PC-9 (cell line): ENCODE measurements around the gene WFIKKN1. TPM values are rescaled to one million over a fixed set of nuclear protein-coding genes. Genes with fewer than 3 reads are reported as not detected.

Experiments
- BruUV-seq: library from RNA; stranded (reverse); fragments of 400-500 nt; replicated peaks from 2 replicates; lab custom pipeline; 2021; lab: Mats Ljungman, UMichigan
- CTCF ChIA-PET: fragments of 300-600 bp; sonication (Branson Sonifier 250); formaldehyde crosslinking; loops from one replicate; lab custom pipeline; 2022; ENCODE audit warnings: antibody characterized with exemption; lab: Charles Lee
- POLR2A ChIA-PET: fragments of 300-600 bp; sonication (Branson Sonifier 250); formaldehyde crosslinking; loops from one replicate; lab custom pipeline; 2022; ENCODE audit warnings: antibody characterized with exemption; ENCODE audit not compliant: unreplicated experiment; lab: Charles Lee
- DNase-seq, 2 experiments: peaks; one replicate each; pipeline versions ENCODE4 v3.0.0 to v3.0.0-alpha.2; 2015 to 2022; ENCODE audit warnings: mixed read lengths in 1 of 2
- H2AFZ ChIP-seq: fragments of 200-600 bp; sonication (generic); 2 replicates; pipeline ENCODE4 v1.8.1; 2017; ENCODE audit warnings: antibody characterized with exemption
- H3F3A ChIP-seq: fragments of 200-600 bp; sonication (generic); 2 replicates; pipeline ENCODE4 v1.8.1; 2017; ENCODE audit warnings: antibody characterized with exemption, mild to moderate bottlenecking, low read depth; ENCODE audit not compliant: insufficient read depth
- H3K27ac ChIP-seq: fragments of 200-600 bp; sonication (generic); 2 replicates; pipeline ENCODE4 v1.6.1; 2016; ENCODE audit warnings: mixed run types
- H3K27me3 ChIP-seq: fragments of 200-600 bp; sonication (generic); 2 replicates; pipeline ENCODE4 v1.6.1; 2016; ENCODE audit warnings: low read depth, mixed run types; ENCODE audit not compliant: insufficient read depth
- H3K36me3 ChIP-seq: fragments of 200-600 bp; sonication (generic); 2 replicates; pipeline ENCODE4 v1.6.1; 2016; ENCODE audit warnings: low read depth, mixed run types
- H3K4me1 ChIP-seq: fragments of 200-600 bp; sonication (generic); replicated peaks from 2 replicates; pipeline ENCODE4 v1.6.1; 2016; ENCODE audit warnings: mixed run types; ENCODE audit not compliant: insufficient read depth
- H3K4me2 ChIP-seq: fragments of 200-600 bp; sonication (generic); 2 replicates; pipeline ENCODE4 v1.6.1; 2017; ENCODE audit warnings: mixed run types
- H3K4me3 ChIP-seq: fragments of 200-600 bp; sonication (generic); 2 replicates; pipeline ENCODE4 v1.6.1; 2016; ENCODE audit warnings: mixed run types
- H3K79me2 ChIP-seq: fragments of 200-600 bp; sonication (generic); 2 replicates; pipeline ENCODE4 v1.6.1; 2017; ENCODE audit warnings: low read depth, mixed run types
- H3K9me2 ChIP-seq: fragments of 200-600 bp; sonication (generic); 2 replicates; pipeline ENCODE4 v1.8.1; 2017; ENCODE audit warnings: mild to moderate bottlenecking; ENCODE audit not compliant: insufficient read depth
- H3K9me3 ChIP-seq: fragments of 200-600 bp; sonication (generic); 2 replicates; pipeline ENCODE4 v1.8.1; 2016; ENCODE audit warnings: low read depth; ENCODE audit not compliant: insufficient read depth
- H4K20me1 ChIP-seq: fragments of 200-600 bp; sonication (generic); 2 replicates; pipeline ENCODE4 v1.8.1; 2017; ENCODE audit not compliant: insufficient read depth
- CTCF ChIP-seq: fragments of 200-600 bp; sonication (generic); conservative IDR thresholded peaks from 2 replicates; pipeline ENCODE4 v1.6.1; 2017; ENCODE audit warnings: mixed run types, antibody characterized with exemption, mild to moderate bottlenecking, moderate library complexity
- EZH2 ChIP-seq: fragments of 200-600 bp; sonication (generic); IDR thresholded peaks from 2 replicates; pipeline ENCODE4 v1.8.0; 2017; ENCODE audit warnings: antibody characterized with exemption, low read depth
- intact Hi-C: fragments of 100-400 bp; cut with micrococcal nuclease; formaldehyde crosslinking; loops from one replicate; pipeline ENCODE4 v1.10.0; 2022; ENCODE audit not compliant: unreplicated experiment
- total RNA-seq: library from RNA; stranded (reverse); gene quantifications from 2 replicates; pipeline ENCODE4 v1.2.3, GENCODE V29; 2021

Gene WFIKKN1
- total RNA-seq, 1 experiment from 2014 or later = 6.9 TPM

GRCh38 chr16:628321-629061 lies 2.3 kb upstream of the WFIKKN1 start:
- TF ChIP-seq CTCF (no peak), EZH2 (no peak)
- Histone ChIP-seq H3K36me3 (no peaks in the 10 kb centered on the region), H3K4me1 (peaks cover 24% of the 10 kb centered on the region), H3K27me3 (no peaks in the 10 kb centered on the region), H3K9me3 (no peaks in the 10 kb centered on the region), H3K4me3 (no peak overlapping the region), H3K9me2 (no peaks in the 10 kb centered on the region), H3K4me2 (no peak overlapping the region), H2AFZ (no peak overlapping the region), H3K79me2 (no peaks in the 10 kb centered on the region), H3F3A (peaks cover 38% of the 10 kb centered on the region; the same call in 1 of the 2 replicates), H3K27ac (no peak overlapping the region), H4K20me1 (0 out of 2 replicates have a peak, but pooled peaks cover 12% of the 10 kb centered on the region)
- CTCF ChIA-PET = no interaction called here
- POLR2A ChIA-PET = interaction anchor here (0.6 kb wide), 1 partner anchor 28 kb away, joined by 4 read pairs; no protein-coding TSS in a partner anchor
- intact Hi-C loops = loop anchor here (5.0 kb wide), 1 partner anchor 39 kb away; the partner anchor contains the start of gene RHOT2
- DNase-seq = no peak
- TSS peak; percentile 18 for BruUV-seq

- intact Hi-C loops = loop anchor here (5.0 kb wide), 1 partner anchor 38 kb away; the partner anchor contains the start of gene RHOT2
- no peak for DNase-seq
- Histone ChIP-seq H3K79me2 (peaks cover 2% of the 10 kb centered on the region; the same call in 1 of the 2 replicates), H3K27ac (no peak overlapping the region), H3F3A (peaks cover 34% of the 10 kb centered on the region; the same call in 1 of the 2 replicates), H3K4me3 (no peak overlapping the region), H2AFZ (no peak overlapping the region), H3K4me2 (no peak overlapping the region), H3K27me3 (no peaks in the 10 kb centered on the region), H4K20me1 (0 out of 2 replicates have a peak, but pooled peaks cover 12% of the 10 kb centered on the region), H3K4me1 (peaks cover 24% of the 10 kb centered on the region), H3K9me2 (no peaks in the 10 kb centered on the region), H3K36me3 (no peaks in the 10 kb centered on the region), H3K9me3 (no peaks in the 10 kb centered on the region)
- POLR2A ChIA-PET = no interaction called here
- BruUV-seq = no TSS peak
- TF ChIP-seq CTCF (no peak), EZH2 (no peak)
- CTCF ChIA-PET = no interaction called here
Measured at GRCh38 chr16:629185-629832, 1.5 kb upstream of the WFIKKN1 start.

- intact Hi-C loops = loop anchor here (5.0 kb wide), 1 partner anchor 37 kb away; the partner anchor contains the start of gene RHOT2
- ChIA-PET CTCF (no interaction called here), POLR2A (no interaction called here)
- no peak overlapping the region for H3K27ac ChIP-seq
- no peak overlapping the region for H3K4me3 ChIP-seq
- no peaks in the 10 kb centered on the region for H3K9me2 ChIP-seq
- no peaks in the 10 kb centered on the region for H3K27me3 ChIP-seq
- H3K36me3 ChIP-seq = no peaks in the 10 kb centered on the region
- TF ChIP-seq EZH2 = no peak
- TF ChIP-seq CTCF = no peak
- peaks cover 26% of the 10 kb centered on the region for H3K4me1 ChIP-seq
- no TSS peak for BruUV-seq
- DNase-seq = no peak
- no peak overlapping the region for H3K4me2 ChIP-seq
- H4K20me1 ChIP-seq = 0 out of 2 replicates have a peak, but pooled peaks cover 12% of the 10 kb centered on the region
- H2AFZ ChIP-seq = no peak overlapping the region
- H3K79me2 ChIP-seq = peaks cover 8% of the 10 kb centered on the region
- H3F3A ChIP-seq = peaks cover 29% of the 10 kb centered on the region; the same call in 1 of the 2 replicates
- no peaks in the 10 kb centered on the region for H3K9me3 ChIP-seq
Measured at GRCh38 chr16:629833-630248, 944 bp upstream of the WFIKKN1 start.
